ENCODE measurements around the gene STEAP2. TPM values are rescaled to one million over a fixed set of nuclear protein-coding genes. Genes with fewer than 3 reads are reported as not detected.

The STEAP2 gene
- total and polyA plus RNA-seq, 2 donors (not counting 3 experiments of a cell fraction or from before 2014, with no cell fraction given), result 4.2 to 4.6 TPM

DNA sequence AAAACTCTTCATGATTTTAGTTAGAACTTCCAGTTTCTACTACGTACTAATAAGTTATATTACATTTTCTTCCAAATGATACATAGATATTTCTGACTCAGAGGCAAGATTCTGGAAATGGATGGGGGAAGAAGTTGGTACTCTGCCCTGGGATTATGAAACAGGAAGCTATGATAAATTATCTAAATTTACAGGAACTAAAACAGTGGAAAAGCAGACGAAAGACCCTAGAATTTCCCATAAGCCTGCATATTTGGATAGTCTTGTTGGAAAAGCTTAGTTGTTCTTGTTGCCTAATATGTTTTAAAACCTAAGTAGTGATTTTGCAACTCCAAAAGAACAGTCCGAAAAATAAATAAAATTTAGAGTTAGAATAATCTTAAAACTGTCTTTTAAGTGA lies 55.3 kb downstream of the STEAP2 start:
- TF ChIP-seq FOS (IDR thresholded peaks at IDR 0.05; ENCODE audit: borderline replicate concordance, insufficient read depth, low read length), result peak; percentile 31
- TF ChIP-seq MYC (IDR thresholded peaks at IDR 0.05; ENCODE audit: low read depth, low read length), result no peak
- no peak for TF ChIP-seq POLR2A (IDR thresholded peaks at IDR 0.05; ENCODE audit: low read depth, low read length)
- TF ChIP-seq, protein P1, sequence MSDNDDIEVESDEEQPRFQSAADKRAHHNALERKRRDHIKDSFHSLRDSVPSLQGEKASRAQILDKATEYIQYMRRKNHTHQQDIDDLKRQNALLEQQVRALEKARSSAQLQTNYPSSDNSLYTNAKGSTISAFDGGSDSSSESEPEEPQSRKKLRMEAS (IDR thresholded peaks at IDR 0.05; ENCODE audit: insufficient read depth, insufficient read length), result no peak
- TF ChIP-seq, protein P2, sequence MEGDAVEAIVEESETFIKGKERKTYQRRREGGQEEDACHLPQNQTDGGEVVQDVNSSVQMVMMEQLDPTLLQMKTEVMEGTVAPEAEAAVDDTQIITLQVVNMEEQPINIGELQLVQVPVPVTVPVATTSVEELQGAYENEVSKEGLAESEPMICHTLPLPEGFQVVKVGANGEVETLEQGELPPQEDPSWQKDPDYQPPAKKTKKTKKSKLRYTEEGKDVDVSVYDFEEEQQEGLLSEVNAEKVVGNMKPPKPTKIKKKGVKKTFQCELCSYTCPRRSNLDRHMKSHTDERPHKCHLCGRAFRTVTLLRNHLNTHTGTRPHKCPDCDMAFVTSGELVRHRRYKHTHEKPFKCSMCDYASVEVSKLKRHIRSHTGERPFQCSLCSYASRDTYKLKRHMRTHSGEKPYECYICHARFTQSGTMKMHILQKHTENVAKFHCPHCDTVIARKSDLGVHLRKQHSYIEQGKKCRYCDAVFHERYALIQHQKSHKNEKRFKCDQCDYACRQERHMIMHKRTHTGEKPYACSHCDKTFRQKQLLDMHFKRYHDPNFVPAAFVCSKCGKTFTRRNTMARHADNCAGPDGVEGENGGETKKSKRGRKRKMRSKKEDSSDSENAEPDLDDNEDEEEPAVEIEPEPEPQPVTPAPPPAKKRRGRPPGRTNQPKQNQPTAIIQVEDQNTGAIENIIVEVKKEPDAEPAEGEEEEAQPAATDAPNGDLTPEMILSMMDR (IDR thresholded peaks at IDR 0.05; ENCODE audit: extremely low read depth in 1 of 2, insufficient read depth in 1 of 2, low read depth in 1 of 2, low read length in 2 of 2), result no peak
- no peak for TF ChIP-seq EZH2 (IDR thresholded peaks at IDR 0.05; ENCODE audit: borderline replicate concordance, low read depth, low read length, severe bottlenecking)
- no peak for TF ChIP-seq GATA2 (IDR thresholded peaks at IDR 0.05; ENCODE audit: insufficient read depth, insufficient read length, low read depth, low read length)
- TF ChIP-seq JUN (IDR thresholded peaks at IDR 0.05; ENCODE audit: borderline replicate concordance, insufficient read depth, insufficient read length, low read depth), result no peak
- Histone ChIP-seq H3K27me3 (ENCODE audit: control insufficient read depth in 2 of 2, insufficient read depth in 2 of 2, low read length in 2 of 2) (no peaks in the 10 kb centered on the region), H4K20me1 (replicated peaks; ENCODE audit: control insufficient read depth, extremely low read depth, insufficient read depth, low read length) (no peaks in the 10 kb centered on the region), H3K4me2 (ENCODE audit: insufficient read depth, low read length) (peak overlapping the region; percentile 16), H3K27ac (ENCODE audit: insufficient read depth, low read depth, low read length) (no peak overlapping the region), H3K36me3 (ENCODE audit: control insufficient read depth in 2 of 2, extremely low read depth in 1 of 2, insufficient read depth in 2 of 2, low read length in 2 of 2) (no peaks in the 10 kb centered on the region), H3K9ac (replicated peaks; ENCODE audit: extremely low read depth, insufficient read depth, low read length) (no peak overlapping the region), H3K79me2 (ENCODE audit: control insufficient read depth, insufficient read depth, low read length) (no peaks in the 10 kb centered on the region), H3K4me3 (replicated peaks in 1 of 3; ENCODE audit: insufficient read depth in 1 of 3, low read depth in 1 of 3, low read length in 3 of 3) (no peak overlapping the region), H3K9me1 (replicated peaks; ENCODE audit: control insufficient read depth, extremely low read depth, insufficient read depth, low read length) (no peaks in the 10 kb centered on the region), H2AFZ (ENCODE audit: low read depth, low read length) (no peak overlapping the region), H3K9me3 (replicated peaks; ENCODE audit: control insufficient read depth, insufficient read depth, low read length) (no peaks in the 10 kb centered on the region), H3K4me1 (ENCODE audit: control insufficient read depth, extremely low read depth, insufficient read depth, low read length) (peaks cover 8% of the 10 kb centered on the region)
- CTCF ChIA-PET, result interaction anchor here (0.7 to 4.8 kb wide), 8 partner anchors 10 to 161 kb away, joined by 3 to 38 read pairs (median 3); partner anchors contain the start of genes STEAP1 and STEAP2
- peak; percentile 44 for DNase-seq (ENCODE audit: low read depth, low spot score)
- BruUV-seq (replicated peaks), result no TSS peak
- intact Hi-C loops (cut with micrococcal nuclease), result loop anchor here (2.0 kb wide), 1 partner anchor 160 kb away; no protein-coding TSS in a partner anchor
- dilution Hi-C loops (cut with MboI; ENCODE audit: extremely low pct_ligation_motif_present, low sequenced_read_pairs), result no loop called here
- FAIRE-seq, result no peak
- POLR2A ChIA-PET, result no interaction called here
